Adrenal gland (tissue), 12 donors: Measurements from ENCODE around the gene SDC3. TPM values are rescaled to one million over a fixed set of nuclear protein-coding genes. Genes with fewer than 3 reads are reported as not detected.

ENCODE experiments used
- DNase-seq, 7 donors: peaks; one replicate each; pipeline ENCODE4 v3.0.0-alpha.2; 2019 to 2020
- H3K27ac ChIP-seq, 5 donors: fragments of 200-600 bp; sonication (generic) in 4 of 5; 1 replicate in 3 of 5; 2 replicates in 2 of 5; pipeline versions ENCODE4 v1.5.1 to v1.8.0; 2016 to 2020; ENCODE audit warnings: mild to moderate bottlenecking in 1 of 5
- H3K27me3 ChIP-seq: fragments of 200-600 bp; 2 replicates; pipeline ENCODE4 v1.8.0; 2021
- H3K36me3 ChIP-seq, 2 donors: fragments of 200-600 bp; replicated peaks in 1 of 2; 1 replicate in 1 of 2; 2 replicates in 1 of 2; pipeline versions ENCODE4 v1.5.1 to v1.8.0; 2018 to 2022
- H3K4me1 ChIP-seq, 2 donors: fragments of 200-600 bp; replicated peaks in 1 of 2; 1 replicate in 1 of 2; 2 replicates in 1 of 2; pipeline versions ENCODE4 v1.5.1 to v1.8.0; 2018 to 2021
- H3K4me3 ChIP-seq, 4 donors: fragments of 200-600 bp; sonication (generic) in 3 of 4; one replicate each; pipeline ENCODE4 v1.5.1; 2016 to 2018
- H3K9me3 ChIP-seq, 3 donors: fragments of 200-600 bp; sonication (generic) in 1 of 3; replicated peaks in 1 of 3; 1 replicate in 2 of 3; 2 replicates in 1 of 3; pipeline versions ENCODE4 v1.5.1 to v1.8.0; 2016 to 2021
- POLR2A ChIP-seq, 2 donors: fragments of 450-650 bp; IDR thresholded peaks; one replicate each; pipeline ENCODE4 v1.6.1; 2017; ENCODE audit warnings: antibody characterized with exemption in 2 of 2, mild to moderate bottlenecking in 2 of 2, moderate library complexity in 1 of 2
- WGBS, 4 donors: extraction: QIAGEN DNeasy Blood & Tissue Kit in 2 of 4; methylation state at CpG; one replicate each; pipeline versions ENCODE4 v1.1.5 to v1.1.7; 2013 to 2017; 5-methylcytosine and 5-hydroxymethylcytosine counted together
- intact Hi-C, 2 donors: fragments of 100-400 bp; cut with DNase I; formaldehyde crosslinking; loops; one replicate each; pipeline versions ENCODE4 v1.14.1 to v1.15.0; 2022 to 2023
- polyA plus RNA-seq, 3 donors: library from polyadenylated mRNA; stranded (reverse); fragments of 200-250 nt in 2 of 3; fragments of 350-450 nt in 1 of 3; fragmentation: Illumina TruSeq in 1 of 3; extraction: RNeasy Lipid Tissue Mini Kit (QIAGEN cat#74804) in 1 of 3; gene quantifications; one replicate each; pipeline ENCODE4 v1.2.3, GENCODE V29; 2013 to 2014
- total RNA-seq, 9 donors: library from RNA; depleted of rRNA in 4 of 9; stranded (reverse); fragments of >200 nt in 4 of 9; fragments of 120-200 nt in 1 of 9; fragmentation: NEBNext Ultra II Directional in 1 of 9; extraction: Animal tissue kit (Norgen Biotek cat#: 25700) in 1 of 9; gene quantifications; one replicate each; pipeline versions ENCODE4 v1.1.0 to v1.2.4, GENCODE V29; 2013 to 2023
- TF ChIP-seq, protein P1 (sequence below), 6 experiments: fragments of 450-650 bp in 4 of 6; fragments of 200-600 bp in 2 of 6; sonication (generic) in 1 of 6; IDR thresholded peaks; 1 replicate in 5 of 6; 2 replicates in 1 of 6; pipeline versions ENCODE4 v1.5.1 to v1.8.0; 2016 to 2021; ENCODE audit warnings: antibody characterized with exemption in 6 of 6, mild to moderate bottlenecking in 2 of 6, moderate library complexity in 1 of 6
- donor health status: healthy with polysubstance abuse.
- donor health status: Bipolar disorder and iron deficiency.
- donor health status: DM: yes; HTN: yes; CAD: no.
- donor health status: DM: no; HTN: no; CAD: no.
- donor health status: DM: no; HTN: no; CAD: no.
- donor health status: DM: yes; HTN: yes; CAD: no.

SDC3 gene
- total and polyA plus RNA-seq, 12 donors, result 40.1 to 536 (median 188) TPM

- peak overlapping the region in 4 of 5 donors; percentile 40 to 94 (median 88) for H3K27ac ChIP-seq
- H3K4me3 ChIP-seq, result no peak overlapping the region
- TF ChIP-seq, protein P1, sequence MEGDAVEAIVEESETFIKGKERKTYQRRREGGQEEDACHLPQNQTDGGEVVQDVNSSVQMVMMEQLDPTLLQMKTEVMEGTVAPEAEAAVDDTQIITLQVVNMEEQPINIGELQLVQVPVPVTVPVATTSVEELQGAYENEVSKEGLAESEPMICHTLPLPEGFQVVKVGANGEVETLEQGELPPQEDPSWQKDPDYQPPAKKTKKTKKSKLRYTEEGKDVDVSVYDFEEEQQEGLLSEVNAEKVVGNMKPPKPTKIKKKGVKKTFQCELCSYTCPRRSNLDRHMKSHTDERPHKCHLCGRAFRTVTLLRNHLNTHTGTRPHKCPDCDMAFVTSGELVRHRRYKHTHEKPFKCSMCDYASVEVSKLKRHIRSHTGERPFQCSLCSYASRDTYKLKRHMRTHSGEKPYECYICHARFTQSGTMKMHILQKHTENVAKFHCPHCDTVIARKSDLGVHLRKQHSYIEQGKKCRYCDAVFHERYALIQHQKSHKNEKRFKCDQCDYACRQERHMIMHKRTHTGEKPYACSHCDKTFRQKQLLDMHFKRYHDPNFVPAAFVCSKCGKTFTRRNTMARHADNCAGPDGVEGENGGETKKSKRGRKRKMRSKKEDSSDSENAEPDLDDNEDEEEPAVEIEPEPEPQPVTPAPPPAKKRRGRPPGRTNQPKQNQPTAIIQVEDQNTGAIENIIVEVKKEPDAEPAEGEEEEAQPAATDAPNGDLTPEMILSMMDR (IDR thresholded peaks at IDR 0.05), result no peak
- TF ChIP-seq POLR2A (IDR thresholded peaks at IDR 0.05), result no peak
- peaks cover 47 to 59% of the 10 kb centered on the region in 2 donors for H3K4me1 ChIP-seq
- 63 to 67% (median 65%) methylated on average over 16 to 17 of the region's 17 CpGs for WGBS, 4 donors
- no peaks in the 10 kb centered on the region for H3K9me3 ChIP-seq
- DNase-seq, result no peak
- H3K36me3 ChIP-seq, result peaks cover 0 to 18% of the 10 kb centered on the region in 2 donors
- no peaks in the 10 kb centered on the region for H3K27me3 ChIP-seq
- intact Hi-C loops, result no loop called here
These were observed 28.4 kb downstream of the SDC3 start for GRCh38 chr1:30879940-30880677.

DNA sequence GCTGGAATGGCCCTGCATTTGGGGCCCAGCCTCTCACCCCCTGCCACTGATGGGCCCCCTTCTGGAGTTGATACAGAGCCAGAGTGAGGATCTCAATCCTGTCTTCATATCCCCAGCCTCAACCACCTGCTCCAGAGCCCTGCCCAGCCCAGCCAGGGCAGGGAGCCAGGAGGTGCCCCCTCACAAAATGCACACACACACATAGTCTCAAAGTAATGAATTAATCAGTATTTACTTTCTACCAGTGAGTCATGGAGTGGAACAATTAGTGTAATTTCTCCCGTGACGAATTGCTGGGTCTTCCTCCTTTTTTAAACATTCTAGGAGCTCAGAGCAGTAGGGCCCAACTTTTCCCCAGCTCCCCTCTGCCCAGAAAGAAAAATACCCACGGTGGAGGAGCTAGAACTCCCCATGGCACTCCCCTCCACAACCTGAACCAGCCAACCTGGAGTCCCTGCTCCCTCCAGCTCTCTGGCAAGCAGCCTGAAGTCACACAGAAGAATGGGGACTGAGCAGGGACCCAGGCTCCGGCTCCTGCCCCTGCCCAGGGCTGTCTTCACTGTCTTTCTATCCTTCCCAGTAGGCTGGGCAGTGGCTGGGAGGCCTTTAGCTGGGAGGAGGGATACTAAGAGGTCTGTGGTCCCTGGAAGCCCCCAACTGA is 29.3 kb downstream of the SDC3 start:
- Histone ChIP-seq H3K4me3 (no peak overlapping the region), H3K27ac (peak overlapping the region in 4 of 5 donors; percentile 40 to 94 (median 88)), H3K9me3 (no peaks in the 10 kb centered on the region), H3K27me3 (no peaks in the 10 kb centered on the region), H3K4me1 (peaks cover 47 to 59% of the 10 kb centered on the region in 2 donors), H3K36me3 (peaks cover 0 to 25% of the 10 kb centered on the region in 2 donors)
- TF ChIP-seq, protein P1 (IDR thresholded peaks at IDR 0.05), result no peak
- no peak for TF ChIP-seq POLR2A (IDR thresholded peaks at IDR 0.05)
- intact Hi-C loops, result no loop called here
- peak in 1 of 7 donors; percentile 44 for DNase-seq
- 16 to 45% (median 39%) methylated on average over 3 to 4 of the region's 4 CpGs for WGBS, 4 donors

- Histone ChIP-seq H3K36me3 (peaks cover 0 to 32% of the 10 kb centered on the region in 2 donors), H3K9me3 (no peaks in the 10 kb centered on the region), H3K4me1 (peaks cover 42 to 55% of the 10 kb centered on the region in 2 donors), H3K27me3 (no peaks in the 10 kb centered on the region), H3K27ac (peak overlapping the region in 4 of 5 donors; percentile 40 to 94 (median 88)), H3K4me3 (no peak overlapping the region)
- 60 to 78% (median 74%) methylated on average over 3 to 13 of the region's 13 CpGs for WGBS, 4 donors
- TF ChIP-seq POLR2A (IDR thresholded peaks at IDR 0.05), result no peak
- TF ChIP-seq, protein P1 (IDR thresholded peaks at IDR 0.05), result no peak
- DNase-seq, result no peak
- intact Hi-C loops, result no loop called here
These were observed 30.0 kb downstream of the SDC3 start for GRCh38 chr1:30878559-30878958.

- no peak for TF ChIP-seq POLR2A (IDR thresholded peaks at IDR 0.05)
- TF ChIP-seq, protein P1 (IDR thresholded peaks at IDR 0.05), result no peak
- no peak for DNase-seq
- Histone ChIP-seq H3K4me1 (peaks cover 37 to 50% of the 10 kb centered on the region in 2 donors), H3K36me3 (peaks cover 0 to 38% of the 10 kb centered on the region in 2 donors), H3K27ac (peak overlapping the region in 4 of 5 donors; percentile 33 to 94 (median 88)), H3K27me3 (no peaks in the 10 kb centered on the region), H3K9me3 (no peaks in the 10 kb centered on the region), H3K4me3 (no peak overlapping the region)
- 77 to 84% (median 81%) methylated on average over 7 to 9 of the region's 9 CpGs for WGBS, 4 donors
- intact Hi-C loops, result no loop called here
These were observed 30.5 kb downstream of the SDC3 start for GRCh38 chr1:30878016-30878415.
